Activated T-helper 17 cell treated with anti-CD3 and anti-CD28 coated beads, Interleukin-2, amount 50 U/mL, for 72 hours (primary cell): ENCODE data around the gene CALHM1. TPM values are rescaled to one million over a fixed set of nuclear protein-coding genes. Genes with fewer than 3 reads are reported as not detected.
"Not testable (repeated sequence)": the region's sequence is repeated elsewhere in the genome, so short reads cannot be mapped to it uniquely, and the experiment has no call there.

Experiments
- ATAC-seq: fragments of 150-1000 bp; cut with Tn5 transposase; replicated peaks from 2 replicates; pipeline ENCODE4 v1.10.0; 2021; ENCODE audit warnings: mild to moderate bottlenecking, moderate library complexity
- H3K27ac Mint-ChIP-seq: one replicate; pipeline ENCODE4 v1.8.0; 2022; ENCODE audit warnings: mixed read lengths
- H3K27me3 Mint-ChIP-seq: one replicate; pipeline ENCODE4 v1.8.0; 2022; ENCODE audit warnings: mixed read lengths
- H3K36me3 Mint-ChIP-seq: one replicate; pipeline ENCODE4 v1.8.0; 2022; ENCODE audit warnings: low read depth, mild to moderate bottlenecking, mixed read lengths
- H3K4me1 Mint-ChIP-seq: one replicate; pipeline ENCODE4 v1.8.0; 2022; ENCODE audit warnings: mixed read lengths
- H3K4me3 Mint-ChIP-seq: one replicate; pipeline ENCODE4 v1.8.0; 2022; ENCODE audit warnings: mild to moderate bottlenecking, mixed read lengths
- H3K9me3 Mint-ChIP-seq: one replicate; pipeline ENCODE4 v1.8.0; 2022; ENCODE audit warnings: mixed read lengths
- total RNA-seq, 2 donors: library from RNA; stranded (reverse); gene quantifications; one replicate each; pipeline ENCODE4 v1.2.3, GENCODE V29; 2022

CALHM1 gene
- total RNA-seq, 2 donors from 2014 or later = 0.11 TPM; not detected in 1

GRCh38 chr10:103493916-103494877 is 35.5 kb upstream of the CALHM1 start:
- H3K27ac Mint-ChIP-seq = no peak overlapping the region

DNA sequence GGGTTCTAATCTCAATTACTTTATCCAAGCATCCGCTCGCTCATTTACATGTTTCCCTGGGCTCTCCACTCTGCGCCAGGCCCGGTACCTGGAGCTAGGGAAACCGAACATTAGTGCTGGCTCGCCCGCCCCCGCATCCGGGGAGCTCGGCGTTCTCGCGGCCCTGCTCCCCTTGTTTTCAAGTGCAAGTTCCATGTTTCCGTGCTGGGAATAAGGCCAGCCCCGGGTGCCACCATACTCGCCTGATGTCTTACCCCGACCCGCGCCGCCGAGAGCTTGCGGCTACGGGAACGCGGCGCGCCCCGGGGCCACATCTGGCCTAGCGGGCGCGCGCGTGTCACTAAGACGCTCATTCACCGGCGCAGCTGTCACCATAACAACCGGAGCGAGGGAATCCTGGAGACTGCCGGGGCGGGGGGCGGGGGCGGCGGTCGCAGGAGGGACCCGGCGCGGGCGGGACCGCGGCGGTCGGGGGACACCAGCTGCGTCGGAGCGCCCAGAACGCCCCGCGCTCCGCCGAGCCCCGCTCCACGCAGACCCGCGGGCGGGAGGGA is 34.7 kb upstream of the CALHM1 start, which contains the start of gene NEURL1:
Gene NEURL1 (plus strand): TSS at position 344 of the 554 bp plus-strand sequence. CDS start 683 bp downstream, outside the sequence.
- H3K27me3 Mint-ChIP-seq = peaks cover 36% of the 10 kb centered on the region
- H3K36me3 Mint-ChIP-seq = no peaks in the 10 kb centered on the region
- no peak within 1 kb of the TSS for H3K27ac Mint-ChIP-seq
- no peaks in the 10 kb centered on the region for H3K4me1 Mint-ChIP-seq
- H3K4me3 Mint-ChIP-seq = peak within 1 kb of the TSS; percentile 84
- no peaks in the 10 kb centered on the region for H3K9me3 Mint-ChIP-seq
- peak; percentile 3 for ATAC-seq

More at GRCh38 chr10:103493916-103494877, 35.5 kb upstream of the CALHM1 start:
- no peaks in the 10 kb centered on the region for H3K36me3 Mint-ChIP-seq
- peaks cover 40% of the 10 kb centered on the region for H3K27me3 Mint-ChIP-seq
- H3K9me3 Mint-ChIP-seq = no peaks in the 10 kb centered on the region
- H3K4me1 Mint-ChIP-seq = no peaks in the 10 kb centered on the region
- peak overlapping the region; percentile 84 for H3K4me3 Mint-ChIP-seq
- ATAC-seq = peak; percentile 3

- ATAC-seq = no peak
- Mint-ChIP-seq H3K27me3 (peaks cover 34% of the 10 kb centered on the region), H3K27ac (no peak overlapping the region), H3K36me3 (no peaks in the 10 kb centered on the region), H3K9me3 (no peaks in the 10 kb centered on the region), H3K4me1 (no peaks in the 10 kb centered on the region), H3K4me3 (peak overlapping the region; percentile 84)
Measured at GRCh38 chr10:103492655-103493261, 34.1 kb upstream of the CALHM1 start.

DNA sequence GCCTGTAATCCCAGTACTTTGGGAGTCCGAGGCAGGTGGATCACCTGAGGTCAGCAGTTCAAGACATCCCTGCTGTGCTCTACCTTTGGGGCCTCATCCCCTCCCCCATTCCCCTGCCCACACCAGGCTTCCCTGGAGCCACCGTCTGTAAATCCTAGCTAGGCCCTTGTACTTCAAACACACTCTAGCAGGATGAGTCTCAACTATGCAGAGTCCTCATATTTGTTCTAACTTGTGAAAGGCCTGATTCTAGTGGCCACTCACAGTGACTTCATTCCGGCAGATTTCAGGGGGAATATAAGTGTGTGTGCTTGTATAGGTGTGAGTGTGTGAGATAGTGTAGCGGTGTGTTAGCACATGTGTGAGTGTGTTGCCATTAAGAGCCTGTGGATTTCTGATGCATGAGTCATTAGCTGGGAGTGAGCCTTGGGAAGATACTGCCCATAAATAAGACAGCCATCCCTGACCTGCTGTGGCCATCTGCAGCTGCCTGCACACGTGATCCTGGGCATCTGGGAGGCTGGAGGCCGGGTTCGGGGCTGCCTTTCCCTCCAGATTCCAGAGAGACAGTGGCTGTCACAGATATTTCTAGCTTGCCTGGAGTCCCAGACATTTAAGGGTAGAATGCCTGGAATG is 33.1 kb upstream of the CALHM1 start:
- H3K36me3 Mint-ChIP-seq = no peaks in the 10 kb centered on the region
- H3K27ac Mint-ChIP-seq = peak overlapping the region; percentile 4
- ATAC-seq = no peak
- H3K4me3 Mint-ChIP-seq = peak overlapping the region; percentile 84
- H3K9me3 Mint-ChIP-seq = no peaks in the 10 kb centered on the region
- peaks cover 27% of the 10 kb centered on the region for H3K27me3 Mint-ChIP-seq
- H3K4me1 Mint-ChIP-seq = no peaks in the 10 kb centered on the region

- Mint-ChIP-seq H3K36me3 (no peaks in the 10 kb centered on the region), H3K4me1 (no peaks in the 10 kb centered on the region), H3K4me3 (no peak overlapping the region), H3K27me3 (peaks cover 26% of the 10 kb centered on the region), H3K9me3 (no peaks in the 10 kb centered on the region), H3K27ac (peak overlapping the region; percentile 4)
- peak; percentile 27 for ATAC-seq
Measured at GRCh38 chr10:103490986-103491314, 32.2 kb upstream of the CALHM1 start.

DNA sequence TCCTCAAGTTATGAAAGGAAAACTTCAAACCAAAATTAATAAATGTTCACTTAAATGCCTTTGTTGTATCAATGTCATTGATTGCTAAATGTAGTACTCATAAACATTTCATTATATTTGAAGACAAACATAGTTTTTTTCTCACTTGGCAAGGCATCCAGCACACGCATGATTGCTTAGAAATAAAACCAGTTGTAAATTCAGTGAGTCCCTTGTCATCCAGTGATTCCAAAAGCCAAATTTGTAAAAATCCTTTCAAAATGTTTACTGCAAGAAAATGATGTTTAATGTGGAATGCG is 28.7 kb upstream of the CALHM1 start:
- no peak for ATAC-seq
- no peaks in the 10 kb centered on the region for H3K9me3 Mint-ChIP-seq
- no peak overlapping the region for H3K27ac Mint-ChIP-seq
- no peaks in the 10 kb centered on the region for H3K4me1 Mint-ChIP-seq
- H3K27me3 Mint-ChIP-seq = peaks cover 7% of the 10 kb centered on the region
- H3K4me3 Mint-ChIP-seq = no peak overlapping the region
- no peaks in the 10 kb centered on the region for H3K36me3 Mint-ChIP-seq

DNA sequence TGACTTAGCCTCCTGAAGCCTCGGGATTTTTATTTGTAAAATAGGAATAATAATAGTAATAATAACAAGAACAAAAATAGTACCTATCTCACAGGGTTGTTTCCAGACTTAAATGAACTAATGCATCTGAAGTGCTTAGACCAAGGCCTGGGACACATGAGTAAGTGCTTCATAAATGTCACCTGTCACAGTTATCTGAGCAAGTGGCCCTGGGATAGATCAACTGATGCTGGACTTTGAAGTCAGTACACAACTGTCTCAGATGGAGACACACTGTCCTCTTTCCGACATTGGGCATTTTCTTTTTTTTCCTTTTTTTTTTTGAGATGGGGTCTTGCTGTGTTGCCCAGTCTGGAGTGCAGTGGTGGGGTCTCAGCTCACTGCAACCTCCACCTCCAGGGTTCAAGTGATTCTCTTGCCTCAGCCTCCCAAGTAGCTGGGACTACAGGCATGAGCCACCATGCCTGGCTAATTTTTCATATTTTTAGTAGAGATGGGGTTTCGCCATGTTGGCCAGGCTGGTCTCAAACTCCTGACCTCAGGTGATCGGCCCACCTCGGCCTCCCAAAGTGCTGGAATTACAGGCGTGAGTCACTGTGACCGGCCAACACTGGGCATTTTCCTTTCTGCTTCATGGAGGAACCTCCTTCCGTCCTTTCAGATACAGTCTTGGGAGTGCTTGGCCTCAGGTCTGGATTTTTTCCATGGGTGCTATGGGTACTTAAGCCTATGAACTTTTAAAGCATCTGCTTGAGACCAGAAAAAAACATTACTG is 28.1 kb upstream of the CALHM1 start:
- H3K4me1 Mint-ChIP-seq, H3K36me3 Mint-ChIP-seq, H3K27me3 Mint-ChIP-seq, H3K4me3 Mint-ChIP-seq, ATAC-seq, H3K27ac Mint-ChIP-seq, H3K9me3 Mint-ChIP-seq: not testable (repeated sequence)

GRCh38 chr10:103481974-103482531 is 23.4 kb upstream of the CALHM1 start:
- Mint-ChIP-seq H3K27ac (no peak overlapping the region), H3K27me3 (no peaks in the 10 kb centered on the region), H3K9me3 (no peaks in the 10 kb centered on the region), H3K4me3 (no peak overlapping the region), H3K36me3 (no peaks in the 10 kb centered on the region), H3K4me1 (peaks cover 6% of the 10 kb centered on the region)
- ATAC-seq = peak; percentile 86

- Mint-ChIP-seq H3K4me3 (no peak overlapping the region), H3K36me3 (no peaks in the 10 kb centered on the region), H3K27ac (no peak overlapping the region), H3K4me1 (peaks cover 6% of the 10 kb centered on the region), H3K27me3 (no peaks in the 10 kb centered on the region), H3K9me3 (no peaks in the 10 kb centered on the region)
- ATAC-seq = no peak
Measured at GRCh38 chr10:103480521-103480920, 21.8 kb upstream of the CALHM1 start.

GRCh38 chr10:103479135-103479534 is 20.4 kb upstream of the CALHM1 start, which contains the start of gene CALHM3:
TSS of gene CALHM3 (minus strand) at chr10:103479240. CDS start at chr10:103479032, 208 bp downstream.
- Mint-ChIP-seq H3K9me3 (no peaks in the 10 kb centered on the region), H3K36me3 (no peaks in the 10 kb centered on the region), H3K4me3 (no peak within 1 kb of the TSS), H3K4me1 (peaks cover 6% of the 10 kb centered on the region), H3K27me3 (no peaks in the 10 kb centered on the region), H3K27ac (no peak within 1 kb of the TSS)
- no peak for ATAC-seq

DNA sequence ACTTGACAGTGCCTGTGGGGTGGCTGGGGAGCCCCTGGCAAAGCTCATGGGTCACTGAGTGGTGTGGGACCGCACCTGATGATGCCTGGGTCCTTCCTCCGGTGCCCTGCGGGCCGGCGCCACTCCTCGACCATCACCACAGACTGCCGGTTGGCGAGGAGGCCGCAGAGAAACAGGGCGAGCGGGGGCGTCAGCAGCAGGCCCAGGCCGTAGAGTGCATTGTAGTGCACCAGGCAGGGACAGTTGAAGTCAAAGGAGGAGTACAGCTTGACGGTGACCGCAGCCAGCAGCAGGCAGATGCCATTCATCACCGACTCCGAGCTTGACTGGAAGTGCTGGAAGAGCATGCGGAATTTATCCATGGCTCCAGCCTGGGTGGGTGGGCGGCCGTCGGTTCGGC is 20.0 kb upstream of the CALHM1 start:
- Mint-ChIP-seq H3K36me3 (no peaks in the 10 kb centered on the region), H3K27ac (no peak overlapping the region), H3K9me3 (no peaks in the 10 kb centered on the region), H3K27me3 (no peaks in the 10 kb centered on the region), H3K4me3 (no peak overlapping the region), H3K4me1 (peaks cover 6% of the 10 kb centered on the region)
- no peak for ATAC-seq

- Mint-ChIP-seq H3K27me3 (no peaks in the 10 kb centered on the region), H3K27ac (no peak overlapping the region), H3K9me3 (no peaks in the 10 kb centered on the region), H3K4me1 (peaks cover under 1% of the 10 kb centered on the region), H3K36me3 (no peaks in the 10 kb centered on the region), H3K4me3 (no peak overlapping the region)
- peak; percentile 59 for ATAC-seq
Measured at GRCh38 chr10:103476046-103476768, 17.5 kb upstream of the CALHM1 start.

DNA sequence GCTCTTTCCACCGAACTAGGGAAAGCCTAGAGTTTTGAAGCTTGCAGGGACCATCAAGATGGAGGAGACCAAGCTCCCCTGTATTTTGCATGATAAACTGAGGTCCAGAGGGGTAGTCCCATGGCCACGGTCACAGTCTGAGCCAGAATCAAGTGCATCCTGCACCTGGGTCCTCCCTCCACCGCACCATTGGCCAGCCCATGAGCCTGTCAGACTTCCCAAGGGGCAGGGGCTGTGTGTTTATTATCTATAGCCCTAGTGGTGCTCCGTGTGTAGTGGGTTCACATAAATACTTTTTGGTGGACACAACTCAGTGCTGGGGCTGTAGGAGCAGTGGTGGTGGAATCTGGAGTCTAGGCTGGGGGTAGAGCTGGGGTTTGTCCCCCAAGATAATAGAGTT is 16.7 kb upstream of the CALHM1 start:
- Mint-ChIP-seq H3K4me1 (peaks cover 9% of the 10 kb centered on the region), H3K36me3 (no peaks in the 10 kb centered on the region), H3K4me3 (no peak overlapping the region), H3K27ac (no peak overlapping the region), H3K27me3 (no peaks in the 10 kb centered on the region), H3K9me3 (no peaks in the 10 kb centered on the region)
- ATAC-seq = no peak
